Spinal cord (tissue), 10 donors: ENCODE data around the gene RAB1B. TPM values are rescaled to one million over a fixed set of nuclear protein-coding genes. Genes with fewer than 3 reads are reported as not detected.

Experiments
- DNase-seq, 6 donors: peaks; one replicate each; pipeline versions ENCODE4 v3.0.0 to v3.0.0-alpha.2; 2013 to 2015; ENCODE audit warnings: low spot score in 6 of 6, low read depth in 4 of 6
- H3K27ac ChIP-seq: one replicate; pipeline ENCODE4 v1.5.1; 2013; ENCODE audit warnings: low read depth, low read length, control low read depth
- H3K27me3 ChIP-seq: one replicate; pipeline ENCODE4 v1.6.1; 2013; ENCODE audit warnings: low read length; ENCODE audit not compliant: control insufficient read depth, insufficient read depth
- H3K36me3 ChIP-seq: one replicate; pipeline ENCODE4 v1.6.1; 2013; ENCODE audit warnings: low read length; ENCODE audit not compliant: control insufficient read depth, insufficient read depth
- H3K4me1 ChIP-seq: one replicate; pipeline ENCODE4 v1.6.1; 2013; ENCODE audit warnings: low read length; ENCODE audit not compliant: control insufficient read depth, insufficient read depth
- H3K4me3 ChIP-seq: one replicate; pipeline ENCODE4 v1.5.1; 2013; ENCODE audit warnings: low read depth, low read length, control low read depth
- H3K9me3 ChIP-seq: one replicate; pipeline ENCODE4 v1.6.1; 2013; ENCODE audit warnings: low read length; ENCODE audit not compliant: control insufficient read depth, insufficient read depth
- WGBS: methylation state at CpG from one replicate; pipeline ENCODE4 v1.1.5; 2013; ENCODE audit warnings: missing lambda C conversion rate; ENCODE audit not compliant: insufficient coverage; 5-methylcytosine and 5-hydroxymethylcytosine counted together
- long read RNA-seq, 4 donors: transcript quantifications; one replicate each; lab custom pipeline, GENCODE V29; 2026
- polyA plus RNA-seq, 2 donors: library from polyadenylated mRNA; unstranded; fragments of 120-200 nt; gene quantifications; one replicate each; pipeline ENCODE4 v1.2.1, GENCODE V29; 2013; ENCODE audit not compliant: insufficient read length in 2 of 2
- total RNA-seq, 2 donors: library from RNA; depleted of rRNA in 1 of 2; stranded (reverse); fragments of 120-200 nt in 1 of 2; fragments of >200 nt in 1 of 2; gene quantifications; one replicate each; pipeline versions ENCODE4 v1.2.3 to v1.2.4, GENCODE V29; 2013 to 2014
- donor health status: healthy.

The RAB1B gene
- 100 to 1,000 TPM in 1 of 2 donors, 10 to 100 TPM in 1; 43.3 to 112 TPM for total RNA-seq
- polyA plus RNA-seq = 100 to 1,000 TPM; 151 to 154 TPM
- long read RNA-seq, donor 1, transcript RAB1B-201 (6 exons, 2,007 nt) = major isoform, 52 of 111 reads
- long read RNA-seq, donor 1, partial matches to known transcripts = 56 of 111 reads
- long read RNA-seq, donor 1, other reads (novel, unspliced or antisense) = 0 of 111 reads
- long read RNA-seq, donor 2, transcript RAB1B-201 (6 exons, 2,007 nt) = major isoform, 22 of 40 reads
- long read RNA-seq, donor 2, partial matches to known transcripts = 17 of 40 reads
- long read RNA-seq, donor 2, other reads (novel, unspliced or antisense) = 0 of 40 reads
- long read RNA-seq, donor 3, transcript RAB1B-201 (6 exons, 2,007 nt) = major isoform, 27 of 47 reads
- long read RNA-seq, donor 3, partial matches to known transcripts = 19 of 47 reads
- long read RNA-seq, donor 3, other reads (novel, unspliced or antisense) = 0 of 47 reads
- long read RNA-seq, donor 4, transcript RAB1B-201 (6 exons, 2,007 nt) = major isoform, 65 of 84 reads
- long read RNA-seq, donor 4, partial matches to known transcripts = 19 of 84 reads
- long read RNA-seq, donor 4, other reads (novel, unspliced or antisense) = 0 of 84 reads

GRCh38 chr11:66268244-66268951, at the start of gene RAB1B:
Gene RAB1B, plus strand, starts transcription at chr11:66268639. Its CDS starts 41 bp downstream, at chr11:66268680.
- WGBS = 0% methylated on average over 53 of the region's 64 CpGs
- Histone ChIP-seq H3K4me1 (peaks cover 35% of the 10 kb centered on the region), H3K9me3 (no peaks in the 10 kb centered on the region), H3K27ac (peak within 1 kb of the TSS; percentile 99), H3K36me3 (peaks cover 68% of the 10 kb centered on the region), H3K27me3 (no peaks in the 10 kb centered on the region), H3K4me3 (peak within 1 kb of the TSS; percentile 96)
- peak; percentile 99 to 100 (median 100) for DNase-seq

GRCh38 chr11:66218846-66219620, 49.4 kb upstream of the RAB1B start:
- 94% methylated on average over 18 of the region's 18 CpGs for WGBS
- no peaks in the 10 kb centered on the region for H3K9me3 ChIP-seq
- no peak for DNase-seq
- no peaks in the 10 kb centered on the region for H3K27me3 ChIP-seq
- no peak overlapping the region for H3K27ac ChIP-seq
- peaks cover 8% of the 10 kb centered on the region for H3K4me1 ChIP-seq
- no peak overlapping the region for H3K4me3 ChIP-seq
- peaks cover 70% of the 10 kb centered on the region for H3K36me3 ChIP-seq

- Histone ChIP-seq H3K27me3 (no peaks in the 10 kb centered on the region), H3K27ac (no peak overlapping the region), H3K36me3 (peaks cover 76% of the 10 kb centered on the region), H3K9me3 (no peaks in the 10 kb centered on the region), H3K4me3 (no peak overlapping the region), H3K4me1 (peaks cover 8% of the 10 kb centered on the region)
- DNase-seq = no peak
- 95% methylated on average over 13 of the region's 19 CpGs for WGBS
Measured at GRCh38 chr11:66219846-66220565, 48.4 kb upstream of the RAB1B start.

GRCh38 chr11:66220566-66220935, 47.9 kb upstream of the RAB1B start:
- Histone ChIP-seq H3K36me3 (peaks cover 74% of the 10 kb centered on the region), H3K4me1 (peaks cover 8% of the 10 kb centered on the region), H3K4me3 (no peak overlapping the region), H3K27ac (no peak overlapping the region), H3K9me3 (no peaks in the 10 kb centered on the region), H3K27me3 (no peaks in the 10 kb centered on the region)
- 94% methylated on average over 2 of the region's 6 CpGs for WGBS
- no peak for DNase-seq

- Histone ChIP-seq H3K27ac (no peak overlapping the region), H3K9me3 (no peaks in the 10 kb centered on the region), H3K4me1 (peaks cover 8% of the 10 kb centered on the region), H3K27me3 (no peaks in the 10 kb centered on the region), H3K36me3 (peaks cover 76% of the 10 kb centered on the region), H3K4me3 (no peak overlapping the region)
- 94% methylated on average over 13 of the region's 13 CpGs for WGBS
- no peak for DNase-seq
Measured at GRCh38 chr11:66221012-66221411, 47.4 kb upstream of the RAB1B start.

- Histone ChIP-seq H3K4me1 (peaks cover 8% of the 10 kb centered on the region), H3K9me3 (no peaks in the 10 kb centered on the region), H3K4me3 (no peak overlapping the region), H3K27ac (no peak overlapping the region), H3K27me3 (no peaks in the 10 kb centered on the region), H3K36me3 (peaks cover 68% of the 10 kb centered on the region)
- 79% methylated on average over 7 of the region's 9 CpGs for WGBS
- no peak for DNase-seq
Measured at GRCh38 chr11:66221726-66222236, 46.7 kb upstream of the RAB1B start.

- no peaks in the 10 kb centered on the region for H3K9me3 ChIP-seq
- no peaks in the 10 kb centered on the region for H3K27me3 ChIP-seq
- peaks cover 60% of the 10 kb centered on the region for H3K36me3 ChIP-seq
- DNase-seq = peak; percentile 57 to 96 (median 74)
- peaks cover 8% of the 10 kb centered on the region for H3K4me1 ChIP-seq
- H3K4me3 ChIP-seq = no peak overlapping the region
- WGBS = 36% methylated on average over 16 of the region's 21 CpGs
- no peak overlapping the region for H3K27ac ChIP-seq
Measured at GRCh38 chr11:66222358-66223149, 45.9 kb upstream of the RAB1B start.

GRCh38 chr11:66224226-66224855, 44.1 kb upstream of the RAB1B start:
- Histone ChIP-seq H3K27ac (no peak overlapping the region), H3K9me3 (no peaks in the 10 kb centered on the region), H3K27me3 (no peaks in the 10 kb centered on the region), H3K4me1 (peaks cover 8% of the 10 kb centered on the region), H3K36me3 (peaks cover 57% of the 10 kb centered on the region), H3K4me3 (no peak overlapping the region)
- peak in 1 of 6 donors; percentile 61 for DNase-seq
- 79% methylated on average over 4 of the region's 10 CpGs for WGBS
